K562 (cell line): ENCODE results near the gene NR6A1. TPM values are rescaled to one million over a fixed set of nuclear protein-coding genes. Genes with fewer than 3 reads are reported as not detected.

Experiments
- ATAC-seq: fragments of 200-7000 bp; cut with Tn5 transposase; 3 replicates; pipeline ENCODE4 v1.9.1; 2020; ENCODE audit warnings: moderate library complexity
- BruUV-seq: library from RNA; stranded (reverse); fragments of 400-500 nt; replicated peaks from 2 replicates; lab custom pipeline; 2021; lab: Mats Ljungman, UMichigan
- CTCF ChIA-PET: fragments of 300-600 bp; formaldehyde crosslinking; extraction: SDS; loops from one replicate; lab custom pipeline; 2021; ENCODE audit warnings: low intra/inter-chr PET ratio; lab: Yijun Ruan, JAX
- POLR2A ChIA-PET: fragments of 300-600, 350-650 bp; sonication (Branson Sonifier 250); formaldehyde crosslinking; extraction: SDS; loops from one replicate; lab custom pipeline; 2021; ENCODE audit warnings: antibody characterized with exemption, inconsistent platforms; lab: Yijun Ruan, JAX
- DNase-seq, 4 experiments: peaks; one replicate each; pipeline versions ENCODE4 v3.0.0 to v3.0.0-alpha.2; 2011 to 2018; ENCODE audit warnings: low spot score in 3 of 4, mixed read lengths in 3 of 4; ENCODE audit errors: extremely low read depth in 1 of 4
- FAIRE-seq: peaks from 2 replicates; lab custom pipeline; 2011; peaks lifted over from hg19 to GRCh38; lab: Jason Lieb, UNC
- H2AFZ ChIP-seq: 2 replicates; pipeline ENCODE4 v1.6.0; 2011; ENCODE audit warnings: low read depth, low read length, control low read depth, inconsistent platforms
- H3K27ac ChIP-seq: fragments of 200-600 bp; 3 replicates; pipeline ENCODE4 v1.8.0; 2011; ENCODE audit warnings: low read depth, mild to moderate bottlenecking, control low read depth, inconsistent platforms, low read length, moderate library complexity, mixed read lengths; ENCODE audit errors: extremely low read depth
- H3K27me3 ChIP-seq, 2 experiments: fragments of 300-600 bp in 1 of 2; 2 replicates in 1 of 2; 3 replicates in 1 of 2; pipeline versions ENCODE4 v1.6.0 to v1.8.0; 2011; ENCODE audit warnings: inconsistent platforms in 2 of 2, low read length in 2 of 2, mild to moderate bottlenecking in 1 of 2, mixed read lengths in 1 of 2, moderate library complexity in 1 of 2; ENCODE audit not compliant: control insufficient read depth in 2 of 2, insufficient read depth in 2 of 2
- H3K36me3 ChIP-seq: fragments of 300-600 bp; 3 replicates; pipeline ENCODE4 v1.8.0; 2011; ENCODE audit warnings: mild to moderate bottlenecking, low read length, inconsistent platforms; ENCODE audit not compliant: control insufficient read depth, insufficient read depth
- H3K4me1 ChIP-seq, 2 experiments: fragments of 200-600 bp in 1 of 2; replicated peaks in 1 of 2; 2 replicates in 1 of 2; 3 replicates in 1 of 2; pipeline versions ENCODE4 v1.5.1 to v1.8.0; 2011; ENCODE audit warnings: inconsistent platforms in 2 of 2, low read length in 2 of 2, mild to moderate bottlenecking in 1 of 2, mixed read lengths in 1 of 2, moderate library complexity in 1 of 2; ENCODE audit not compliant: control insufficient read depth in 2 of 2, insufficient read depth in 2 of 2
- H3K4me2 ChIP-seq: 2 replicates; pipeline ENCODE4 v1.6.1; 2011; ENCODE audit warnings: low read length, control low read depth, inconsistent platforms, mixed read lengths; ENCODE audit not compliant: insufficient read depth
- H3K4me3 ChIP-seq: fragments of 200-600 bp; sonication (generic), shearing (Covaris generic); 2 replicates; pipeline ENCODE4 v1.5.1; 2016; ENCODE audit warnings: control low read depth, inconsistent platforms
- H3K79me2 ChIP-seq: fragments of 200-600 bp; 3 replicates; pipeline ENCODE4 v1.8.0; 2011; ENCODE audit warnings: low read length, inconsistent platforms; ENCODE audit not compliant: control insufficient read depth, insufficient read depth
- H3K9ac ChIP-seq, 2 experiments: 2 replicates each; pipeline versions ENCODE4 v1.6.0 to v1.6.1; 2011; ENCODE audit warnings: low read depth in 2 of 2, low read length in 2 of 2, control low read depth in 1 of 2, inconsistent platforms in 1 of 2, mild to moderate bottlenecking in 1 of 2, mixed read lengths in 1 of 2; ENCODE audit not compliant: insufficient read depth in 1 of 2
- H3K9me1 ChIP-seq: one replicate; pipeline ENCODE4 v1.6.0; 2011; ENCODE audit warnings: inconsistent platforms, mild to moderate bottlenecking, low read length, moderate library complexity; ENCODE audit not compliant: control insufficient read depth, insufficient read depth
- H3K9me3 ChIP-seq: replicated peaks from 2 replicates; pipeline ENCODE4 v1.5.1; 2011; ENCODE audit warnings: low read depth, low read length, inconsistent platforms; ENCODE audit not compliant: control insufficient read depth, insufficient read depth
- H4K20me1 ChIP-seq: replicated peaks from 2 replicates; pipeline ENCODE4 v1.6.1; 2011; ENCODE audit warnings: low read length, inconsistent platforms, mixed read lengths; ENCODE audit not compliant: control insufficient read depth, insufficient read depth
- AFF4 ChIP-seq: sonication (generic); formaldehyde crosslinking; IDR thresholded peaks from 2 replicates; pipeline ENCODE4 v1.8.0; 2023; ENCODE audit warnings: mild to moderate bottlenecking, missing genetic modification reagents
- CHCHD3 ChIP-seq: fragments of 250-450 bp; sonication (Bioruptor Pico); IDR thresholded peaks from 2 replicates; pipeline ENCODE4 v2.1.2; 2022; ENCODE audit warnings: mild to moderate bottlenecking
- HNRNPLL ChIP-seq: fragments of 200-400 bp; formaldehyde crosslinking; IDR thresholded peaks from 2 replicates; pipeline ENCODE4 v1.6.1; 2017; ENCODE audit warnings: low read length, low read depth, mild to moderate bottlenecking; ENCODE audit not compliant: poor library complexity, severe bottlenecking
- NR1H2 ChIP-seq: sonication (generic); formaldehyde crosslinking; IDR thresholded peaks from 2 replicates; pipeline ENCODE4 v1.4.0; 2020; ENCODE audit warnings: mild to moderate bottlenecking, missing genetic modification reagents
- NR2C2 ChIP-seq, 2 experiments: fragments of 200-800 bp in 1 of 2; sonication (Bioruptor generic) in 1 of 2; sonication (generic) in 1 of 2; formaldehyde crosslinking in 1 of 2; IDR thresholded peaks; 2 replicates each; pipeline versions ENCODE4 v1.6.1 to v1.8.0; 2016 to 2022; ENCODE audit warnings: mild to moderate bottlenecking in 1 of 2, missing compliant biosample characterization in 1 of 2, missing genetic modification characterization in 1 of 2, missing genetic modification reagents in 1 of 2
- PCBP1 ChIP-seq: fragments of 200-400 bp; formaldehyde crosslinking; IDR thresholded peaks from 2 replicates; pipeline ENCODE4 v1.6.1; 2018; ENCODE audit warnings: mild to moderate bottlenecking, low read depth, low read length; ENCODE audit not compliant: poor library complexity, severe bottlenecking
- RCOR1 ChIP-seq, 2 experiments: IDR thresholded peaks; 2 replicates each; pipeline ENCODE4 v1.6.1; 2012; ENCODE audit warnings: low read depth in 2 of 2, low read length in 2 of 2, borderline replicate concordance in 1 of 2, improper control_type of control experiment in 1 of 2
- SP1 ChIP-seq: sonication (generic); formaldehyde crosslinking; IDR thresholded peaks from 2 replicates; pipeline ENCODE4 v1.8.1; 2022; ENCODE audit warnings: mild to moderate bottlenecking, missing genetic modification reagents
- UBTF ChIP-seq, 2 experiments: IDR thresholded peaks; 2 replicates each; pipeline ENCODE4 v1.6.1; 2012; ENCODE audit warnings: improper control_type of control experiment in 2 of 2, low read depth in 2 of 2, low read length in 2 of 2, borderline replicate concordance in 1 of 2
- WGBS: fragments of 100-300 bp; shearing (Covaris generic); methylation state at CpG from one replicate; pipeline ENCODE4 v1.1.6; 2016; ENCODE audit warnings: low coverage, mixed read lengths; ENCODE audit not compliant: insufficient coverage; ENCODE audit errors: missing lambda C conversion rate; 5-methylcytosine and 5-hydroxymethylcytosine counted together
- in situ Hi-C: fragments of 300-500 bp; cut with MboI; formaldehyde crosslinking; loops from 4 replicates; pipeline ENCODE4 v1.15.0; 2018; ENCODE audit warnings: inconsistent platforms, mixed read lengths
- intact Hi-C: fragments of 100-400 bp; cut with micrococcal nuclease; formaldehyde crosslinking; loops from 2 replicates; pipeline ENCODE4 v1.14.2; 2022
- polyA plus RNA-seq, 8 experiments: library from polyadenylated mRNA; depleted of rRNA in 4 of 8; stranded (reverse) in 5 of 8; unstranded in 3 of 8; fragments of >200 nt; fragmentation: Nextera tagmentation in 2 of 8; fragmentation: Illumina TruSeq in 1 of 8; extraction: Ambion mirVana in 2 of 8; extraction: Trizol in 1 of 8; gene quantifications; 2 replicates each; pipeline versions ENCODE4 v1.2.1 to v1.2.3, GENCODE V29; 2011 to 2014; ENCODE audit warnings: inconsistent platforms in 1 of 8, missing spikeins in 1 of 8
- total RNA-seq, 7 experiments: library from RNA; depleted of rRNA in 6 of 7; stranded (reverse); fragments of >200 nt in 6 of 7; fragmentation: Illumina TruSeq in 2 of 7; extraction: Trizol in 2 of 7; gene quantifications; 2 replicates each; pipeline versions ENCODE4 v1.2.1 to v1.2.3, GENCODE V29; 2011 to 2021; ENCODE audit warnings: low replicate concordance in 1 of 7

NR6A1 gene
- total and polyA plus RNA-seq, 9 of the 15 experiments (the other 6 are each of a cell fraction or from before 2014, with no cell fraction given), result 9.7 to 55.4 (median 28.3) TPM

GRCh38 chr9:124770359-124771020 lies 621 bp downstream of the NR6A1 start (continued):
- peak; percentile 40; the same call in 1 of the 2 replicates for TF ChIP-seq AFF4 (CRISPR knock-in tag)
- TF ChIP-seq CHCHD3 (CRISPR knock-in tag), result no peak

- DNase-seq (peak; percentile 44 to 66 (median 48)), ATAC-seq (peak; percentile 50), FAIRE-seq (peak; percentile 70)
- peaks cover 61% of the 10 kb centered on the region for H3K79me2 ChIP-seq
- no peaks in the 10 kb centered on the region for H3K9me3 ChIP-seq
- no peaks in the 10 kb centered on the region for H3K27me3 ChIP-seq
- peak overlapping the region; percentile 32; the same call in 1 of the 2 replicates for H2AFZ ChIP-seq
- H4K20me1 ChIP-seq, result peaks cover 6% of the 10 kb centered on the region; the same call in 1 of the 2 replicates
- peak overlapping the region; percentile 81 for H3K4me2 ChIP-seq
- peak overlapping the region; percentile 48 for H3K4me3 ChIP-seq
- intact Hi-C loops (loop anchor here (2.0 kb wide), 1 partner anchor 153 kb away; no protein-coding TSS in a partner anchor), in situ Hi-C loops (loop anchor here (5.0 kb wide), 2 partner anchors 83 to 603 kb away; partner anchors contain the start of gene WDR38)
- WGBS, result 1% methylated on average over 45 of the region's 56 CpGs
- H3K9ac ChIP-seq, result peak overlapping the region; percentile 54 to 94
- peak overlapping the region; percentile 93 for H3K27ac ChIP-seq
- H3K36me3 ChIP-seq, result 0 out of 3 replicates have a peak, but pooled peaks cover 2% of the 10 kb centered on the region
- POLR2A ChIA-PET, result interaction anchor here (0.6 to 7.7 kb wide), 9 partner anchors 8 to 594 kb away, joined by 3 to 64 read pairs (median 3); partner anchors contain the start of genes ARPC5L, RPL35 and WDR38
- CTCF ChIA-PET, result interaction anchor here (0.6 to 6.7 kb wide), 3 partner anchors 84 to 458 kb away, joined by 4 to 209 read pairs (median 4); partner anchors contain the start of gene WDR38
- BruUV-seq, result no TSS peak
- H3K9me1 ChIP-seq, result no peaks in the 10 kb centered on the region
- H3K4me1 ChIP-seq, result peaks cover 14% of the 10 kb centered on the region in 2 experiments
- 0 out of 2 replicates have a peak, but pooled peaks have one; percentile 3 for TF ChIP-seq SP1
- TF ChIP-seq NR2C2 (CRISPR knock-in tag; IDR thresholded peaks at IDR 0.05), result no peak
- TF ChIP-seq NR2C2 (tag; IDR thresholded peaks at IDR 0.05), result peak; percentile 34; the same call in 1 of the 2 replicates
- TF ChIP-seq NR1H2, result no peak
- TF ChIP-seq UBTF (IDR thresholded peaks at IDR 0.05; ENCODE audit: borderline replicate concordance in 1 of 2, low read depth in 2 of 2, low read length in 2 of 2), result peak; percentile 82 to 87; a peak in 3 of 4 replicates
- TF ChIP-seq HNRNPLL, result peak; percentile 63
- TF ChIP-seq PCBP1, result peak; percentile 24
- TF ChIP-seq RCOR1 (IDR thresholded peaks at IDR 0.05; ENCODE audit: borderline replicate concordance in 1 of 2, low read depth in 2 of 2, low read length in 2 of 2), result 0 out of 4 replicates have a peak, but pooled peaks of 1 of the 2 experiments have one; percentile 9
Observed at GRCh38 chr9:124769549-124770358, 1.4 kb downstream of the NR6A1 start.
